ENCODE measurements around the gene GOLPH3. TPM values are rescaled to one million over a fixed set of nuclear protein-coding genes. Genes with fewer than 3 reads are reported as not detected.
A peak's percentile ranks its signal among the peaks of the same experiment; 100 is the strongest.
"Not testable (repeated sequence)": the region's sequence is repeated elsewhere in the genome, so short reads cannot be mapped to it uniquely, and the experiment has no call there.

GOLPH3 gene
- total RNA-seq, 1 donor from 2014 or later = 105 TPM

DNA sequence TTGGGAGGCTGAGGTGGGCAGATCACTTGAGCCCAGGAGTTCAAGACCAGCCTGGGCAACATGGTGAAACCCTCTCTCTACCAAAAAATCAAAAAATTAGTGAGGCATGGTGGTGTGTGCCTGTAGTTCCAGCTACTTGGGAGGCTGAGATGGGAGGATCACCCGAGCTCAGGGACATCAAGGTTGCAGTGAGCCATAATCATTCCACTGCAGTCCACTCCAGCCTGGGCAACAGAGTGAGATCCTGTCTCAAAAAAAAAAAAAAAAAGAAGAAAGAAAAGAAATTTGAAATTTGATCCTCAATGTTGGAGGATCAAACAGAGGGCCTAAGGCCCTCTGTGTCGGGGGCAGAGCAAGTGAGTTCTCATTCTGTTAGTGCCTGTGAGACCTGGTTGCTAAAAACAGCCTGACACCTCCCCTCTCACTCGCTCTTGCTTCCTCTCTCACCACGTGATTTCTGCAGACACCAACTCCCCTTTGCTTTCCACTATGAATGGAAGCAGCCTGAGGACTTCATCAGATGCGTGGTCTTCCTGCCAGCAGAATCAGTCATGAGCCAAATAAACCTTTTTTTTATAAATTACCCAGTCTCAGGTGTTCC lies 8.4 kb upstream of the GOLPH3 start:
- Mint-ChIP-seq H3K9me3 (ENCODE audit: unreplicated experiment) (no peaks in the 10 kb centered on the region), H3K4me1 (ENCODE audit: unreplicated experiment) (peaks cover 3% of the 10 kb centered on the region), H3K36me3 (ENCODE audit: low read depth, unreplicated experiment) (peaks cover 5% of the 10 kb centered on the region), H3K4me3 (ENCODE audit: unreplicated experiment) (no peak overlapping the region), H3K27ac (ENCODE audit: unreplicated experiment) (no peak overlapping the region), H3K27me3 (ENCODE audit: unreplicated experiment) (peaks cover 2% of the 10 kb centered on the region)
- no peak for DNase-seq (ENCODE audit: low spot score)
- TF ChIP-seq, protein P1, sequence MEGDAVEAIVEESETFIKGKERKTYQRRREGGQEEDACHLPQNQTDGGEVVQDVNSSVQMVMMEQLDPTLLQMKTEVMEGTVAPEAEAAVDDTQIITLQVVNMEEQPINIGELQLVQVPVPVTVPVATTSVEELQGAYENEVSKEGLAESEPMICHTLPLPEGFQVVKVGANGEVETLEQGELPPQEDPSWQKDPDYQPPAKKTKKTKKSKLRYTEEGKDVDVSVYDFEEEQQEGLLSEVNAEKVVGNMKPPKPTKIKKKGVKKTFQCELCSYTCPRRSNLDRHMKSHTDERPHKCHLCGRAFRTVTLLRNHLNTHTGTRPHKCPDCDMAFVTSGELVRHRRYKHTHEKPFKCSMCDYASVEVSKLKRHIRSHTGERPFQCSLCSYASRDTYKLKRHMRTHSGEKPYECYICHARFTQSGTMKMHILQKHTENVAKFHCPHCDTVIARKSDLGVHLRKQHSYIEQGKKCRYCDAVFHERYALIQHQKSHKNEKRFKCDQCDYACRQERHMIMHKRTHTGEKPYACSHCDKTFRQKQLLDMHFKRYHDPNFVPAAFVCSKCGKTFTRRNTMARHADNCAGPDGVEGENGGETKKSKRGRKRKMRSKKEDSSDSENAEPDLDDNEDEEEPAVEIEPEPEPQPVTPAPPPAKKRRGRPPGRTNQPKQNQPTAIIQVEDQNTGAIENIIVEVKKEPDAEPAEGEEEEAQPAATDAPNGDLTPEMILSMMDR (IDR thresholded peaks at IDR 0.05; ENCODE audit: unreplicated experiment) = no peak

DNA sequence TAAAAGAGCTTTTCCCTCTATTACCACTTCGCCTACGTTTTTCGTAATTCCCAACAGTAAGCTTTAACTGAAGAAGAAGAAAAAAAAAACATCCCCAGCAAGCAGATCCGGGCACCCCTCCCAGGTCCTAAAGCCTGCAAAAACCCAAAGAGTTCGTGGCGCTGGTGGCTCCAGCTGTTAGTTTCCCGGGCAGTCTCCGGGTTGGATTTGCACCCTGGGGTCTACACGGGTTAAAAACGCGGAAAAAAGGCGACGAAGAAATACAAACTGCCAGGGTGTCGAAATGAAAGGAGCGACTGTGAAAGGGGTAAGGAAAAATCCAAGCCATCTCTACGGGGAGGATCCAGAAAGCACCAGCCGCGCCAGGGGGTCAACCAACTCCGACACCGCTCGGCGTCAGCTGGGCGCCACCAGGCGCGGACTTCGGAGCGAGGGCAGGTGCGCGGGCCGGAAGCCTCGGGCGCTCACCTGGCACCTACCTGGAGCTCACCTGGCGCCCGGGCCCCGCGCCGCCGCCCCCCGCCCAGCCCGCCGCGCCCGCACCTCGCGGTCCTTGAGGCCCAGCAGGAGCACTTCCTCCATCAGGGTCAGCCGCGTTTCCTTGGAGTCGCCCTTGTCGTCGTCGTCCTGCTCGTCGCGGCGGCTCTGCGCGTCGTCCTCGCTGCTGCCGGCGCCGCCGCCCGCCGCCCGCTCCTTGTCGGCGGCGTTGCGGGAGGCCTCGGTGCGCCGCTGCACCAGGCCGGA lies 680 bp downstream of the GOLPH3 start:
- peak overlapping the region; percentile 99 for H3K27ac Mint-ChIP-seq (ENCODE audit: unreplicated experiment)
- peaks cover 41% of the 10 kb centered on the region for H3K36me3 Mint-ChIP-seq (ENCODE audit: low read depth, unreplicated experiment)
- TF ChIP-seq, protein P1 (IDR thresholded peaks at IDR 0.05; ENCODE audit: unreplicated experiment) = no peak
- DNase-seq (ENCODE audit: low spot score) = peak; percentile 22
- H3K4me1 Mint-ChIP-seq (ENCODE audit: unreplicated experiment) = peaks cover 45% of the 10 kb centered on the region
- peaks cover 21% of the 10 kb centered on the region for H3K27me3 Mint-ChIP-seq (ENCODE audit: unreplicated experiment)
- peak overlapping the region; percentile 99 for H3K4me3 Mint-ChIP-seq (ENCODE audit: unreplicated experiment)
- H3K9me3 Mint-ChIP-seq (ENCODE audit: unreplicated experiment) = no peaks in the 10 kb centered on the region

DNA sequence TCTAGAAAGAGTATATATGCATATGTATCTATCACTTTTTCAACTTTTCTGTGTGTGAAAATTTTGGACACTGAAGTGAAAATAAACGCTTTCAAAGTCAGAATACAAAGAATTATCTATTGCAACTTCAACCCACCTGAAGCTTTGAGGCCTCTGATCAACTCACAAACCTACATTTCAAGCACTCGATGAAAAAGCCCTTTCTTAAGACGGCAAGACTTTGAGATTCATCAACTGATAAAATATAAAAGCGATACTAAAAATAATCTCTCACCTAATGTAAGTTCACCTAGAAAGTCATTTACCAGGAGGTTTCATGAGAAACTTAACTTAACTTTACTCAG lies 1.2 kb downstream of the GOLPH3 start:
- Mint-ChIP-seq H3K4me3 (ENCODE audit: unreplicated experiment) (peak overlapping the region; percentile 99), H3K9me3 (ENCODE audit: unreplicated experiment) (no peaks in the 10 kb centered on the region), H3K4me1 (ENCODE audit: unreplicated experiment) (peaks cover 47% of the 10 kb centered on the region), H3K36me3 (ENCODE audit: low read depth, unreplicated experiment) (peaks cover 42% of the 10 kb centered on the region), H3K27me3 (ENCODE audit: unreplicated experiment) (peaks cover 22% of the 10 kb centered on the region), H3K27ac (ENCODE audit: unreplicated experiment) (peak overlapping the region; percentile 99)
- DNase-seq (ENCODE audit: low spot score) = no peak
- TF ChIP-seq, protein P1 (IDR thresholded peaks at IDR 0.05; ENCODE audit: unreplicated experiment) = no peak

DNA sequence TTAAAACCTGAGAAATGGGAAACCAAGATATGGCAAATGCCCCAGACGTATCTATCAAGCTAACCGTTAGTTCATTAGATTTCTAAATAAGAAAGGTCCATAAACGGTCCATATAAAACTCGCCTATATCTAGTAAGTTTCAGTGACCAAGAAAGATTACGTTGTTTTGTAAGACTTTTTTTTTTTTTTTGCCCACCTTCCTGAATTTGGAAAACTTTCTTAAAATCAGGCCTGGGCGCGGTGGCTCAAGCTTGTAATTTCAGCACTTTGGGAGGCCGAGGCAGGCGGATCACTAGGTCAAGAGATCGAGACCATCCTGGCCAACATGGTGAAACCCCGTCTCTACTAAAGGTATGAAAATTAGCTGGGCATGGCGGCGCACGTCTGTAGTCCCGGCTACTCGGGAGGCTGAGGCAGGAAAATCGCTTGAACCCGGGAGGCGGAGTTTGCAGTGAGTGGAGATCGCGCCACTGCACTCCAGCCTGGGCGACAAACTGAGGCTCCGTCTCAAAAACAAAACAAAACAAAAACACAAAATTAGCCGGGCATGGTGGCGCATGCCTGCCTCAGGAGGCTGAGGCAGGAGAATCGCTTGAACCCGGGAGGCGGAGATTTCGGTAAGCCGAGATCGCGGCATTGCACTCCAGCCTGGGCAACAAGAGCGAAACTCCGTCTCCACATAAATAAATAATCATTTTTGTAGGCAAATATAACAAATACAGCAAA lies 1.8 kb downstream of the GOLPH3 start:
- peak overlapping the region; percentile 99 for H3K4me3 Mint-ChIP-seq (ENCODE audit: unreplicated experiment)
- H3K27me3 Mint-ChIP-seq (ENCODE audit: unreplicated experiment) = peaks cover 19% of the 10 kb centered on the region
- H3K9me3 Mint-ChIP-seq (ENCODE audit: unreplicated experiment) = not testable (repeated sequence)
- peaks cover 40% of the 10 kb centered on the region for H3K36me3 Mint-ChIP-seq (ENCODE audit: low read depth, unreplicated experiment)
- H3K4me1 Mint-ChIP-seq (ENCODE audit: unreplicated experiment) = peaks cover 42% of the 10 kb centered on the region
- H3K27ac Mint-ChIP-seq (ENCODE audit: unreplicated experiment) = peak overlapping the region; percentile 99
- peak; percentile 20 for DNase-seq (ENCODE audit: low spot score)

DNA sequence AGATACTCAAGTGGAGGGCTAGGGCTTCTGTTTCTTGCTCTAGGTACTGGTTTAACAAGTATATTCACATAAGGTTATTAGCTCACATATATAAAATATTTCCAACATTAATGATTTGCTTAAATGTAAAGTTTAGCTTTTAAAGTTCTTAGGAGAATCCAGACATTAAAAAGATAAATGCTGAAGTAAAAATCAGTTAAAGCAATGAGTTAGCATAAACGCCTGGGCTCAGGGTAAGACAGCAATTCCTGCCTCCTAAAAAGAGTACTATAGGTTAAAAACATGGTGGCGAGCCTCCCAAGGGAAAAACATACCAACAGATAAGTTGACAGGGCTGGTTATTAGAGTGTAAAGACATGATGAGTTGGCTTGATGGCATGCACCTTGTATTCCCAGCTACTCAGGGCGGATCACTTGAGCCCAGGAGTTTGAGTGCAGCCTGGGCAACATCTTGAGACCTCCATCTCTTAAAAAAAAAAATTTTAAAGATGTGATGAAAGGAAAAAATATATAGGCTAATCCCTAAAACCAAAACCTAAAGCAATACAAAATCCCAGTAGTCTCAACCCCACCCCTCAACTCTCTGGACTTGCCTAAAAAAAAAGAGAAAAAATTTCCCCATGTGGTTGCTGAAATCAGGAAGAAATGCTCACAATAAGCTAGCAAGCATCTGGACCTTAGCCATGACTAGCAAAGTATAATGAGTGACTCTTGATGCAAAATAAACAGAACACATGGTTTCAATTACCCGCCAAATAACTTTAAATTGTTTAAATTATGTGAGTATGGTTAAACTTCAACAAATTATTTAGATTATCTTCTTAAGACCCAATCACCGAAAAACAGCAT lies 3.6 kb downstream of the GOLPH3 start:
- Mint-ChIP-seq H3K27ac (ENCODE audit: unreplicated experiment) (peak overlapping the region; percentile 53), H3K4me3 (ENCODE audit: unreplicated experiment) (peak overlapping the region; percentile 61), H3K4me1 (ENCODE audit: unreplicated experiment) (peaks cover 43% of the 10 kb centered on the region), H3K9me3 (ENCODE audit: unreplicated experiment) (no peaks in the 10 kb centered on the region), H3K36me3 (ENCODE audit: low read depth, unreplicated experiment) (peaks cover 42% of the 10 kb centered on the region), H3K27me3 (ENCODE audit: unreplicated experiment) (peaks cover 15% of the 10 kb centered on the region)
- TF ChIP-seq, protein P1 (IDR thresholded peaks at IDR 0.05; ENCODE audit: unreplicated experiment) = no peak
- DNase-seq (ENCODE audit: low spot score) = no peak

Measured in endothelial cell (in vitro differentiated cells).